ENCODE data around the gene PARN.

DNA sequence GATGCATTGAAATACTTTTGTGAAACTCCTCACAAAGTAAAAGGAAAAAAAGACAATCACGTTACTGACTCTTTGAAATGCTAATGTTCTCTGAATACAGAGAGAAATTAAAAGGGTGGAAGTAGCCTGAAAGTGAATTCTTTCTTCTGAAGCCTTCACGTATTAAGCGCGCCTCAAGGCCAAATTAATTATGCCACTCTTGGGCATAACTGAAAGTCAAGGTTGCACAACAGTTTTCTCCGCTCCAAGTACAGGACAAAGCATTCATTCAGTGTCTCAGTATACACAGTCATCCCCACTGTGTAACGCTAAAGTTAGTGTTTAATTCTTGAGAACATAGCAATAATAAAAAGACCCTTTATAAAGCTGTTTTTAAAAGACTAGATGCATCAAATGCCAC is 21.5 kb downstream of the PARN start:
- no peak for TF ChIP-seq POLR2AphosphoS5 (IDR thresholded peaks at IDR 0.05; ENCODE audit: low read depth, low read length)
- no peak for TF ChIP-seq POLR2A (IDR thresholded peaks at IDR 0.05; ENCODE audit: low read depth, low read length)
- TF ChIP-seq TAF1 (IDR thresholded peaks at IDR 0.05; ENCODE audit: borderline replicate concordance, low read depth, low read length) = no peak
